ENCODE data around the gene IGSF21. TPM values are rescaled to one million over a fixed set of nuclear protein-coding genes. Genes with fewer than 3 reads are reported as not detected.

Gene IGSF21
- total RNA-seq, 1 donor from 2014 or later = 1.00 TPM

GRCh38 chr1:18329469-18330253 is 222.1 kb downstream of the IGSF21 start:
- intact Hi-C loops (cut with DNase I) = no loop called here
- DNase-seq (ENCODE audit: low spot score) = no peak

- intact Hi-C loops (cut with DNase I) = no loop called here
- no peak for DNase-seq (ENCODE audit: low spot score)
Observed at GRCh38 chr1:18332576-18332975, 225.0 kb downstream of the IGSF21 start.

GRCh38 chr1:18333220-18333619 is 225.6 kb downstream of the IGSF21 start:
- no peak for DNase-seq (ENCODE audit: low spot score)
- intact Hi-C loops (cut with DNase I) = no loop called here

DNA sequence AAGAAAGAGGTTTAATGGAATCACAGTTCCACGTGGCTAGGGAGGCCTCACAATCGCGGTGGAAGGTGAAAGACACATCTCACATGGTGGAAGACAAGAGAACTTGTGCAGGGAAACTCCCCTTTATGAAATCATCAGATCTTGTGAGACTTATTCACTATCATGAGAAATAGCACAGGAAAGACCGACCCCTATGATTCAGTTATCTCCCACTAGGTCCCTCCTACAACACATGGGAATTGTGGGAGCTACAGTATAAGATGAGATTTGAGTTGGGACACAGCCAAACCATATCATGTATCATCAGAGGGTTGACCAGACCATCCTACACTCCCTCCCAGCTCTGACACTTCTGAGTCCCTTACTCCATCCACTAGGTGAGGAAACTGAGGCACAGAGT is 229.2 kb downstream of the IGSF21 start:
- intact Hi-C loops (cut with DNase I) = no loop called here

DNA sequence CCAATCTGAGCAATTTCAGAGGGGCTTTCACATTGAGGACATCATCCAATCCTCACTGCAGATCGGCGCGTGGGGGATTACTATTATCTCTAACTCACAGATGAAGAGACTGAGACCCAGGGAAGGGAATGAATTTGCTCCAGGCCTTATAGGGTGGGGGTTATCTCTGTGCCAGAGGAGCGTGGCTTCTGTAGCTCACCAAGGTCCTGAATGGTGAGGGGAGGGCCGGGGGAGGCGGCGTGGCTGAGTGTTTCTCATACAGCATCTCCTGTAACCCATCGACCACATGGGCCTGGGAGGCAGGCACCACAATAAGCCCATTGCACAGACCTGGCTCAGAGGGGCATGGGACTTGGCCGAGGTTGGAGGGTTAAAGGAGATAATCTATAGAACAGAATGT is 230.2 kb downstream of the IGSF21 start:
- DNase-seq (ENCODE audit: low spot score) = no peak
- intact Hi-C loops (cut with DNase I) = no loop called here

More for the DNA sequence above, 229.2 kb downstream of the IGSF21 start:
- DNase-seq (ENCODE audit: low spot score) = no peak

DNA sequence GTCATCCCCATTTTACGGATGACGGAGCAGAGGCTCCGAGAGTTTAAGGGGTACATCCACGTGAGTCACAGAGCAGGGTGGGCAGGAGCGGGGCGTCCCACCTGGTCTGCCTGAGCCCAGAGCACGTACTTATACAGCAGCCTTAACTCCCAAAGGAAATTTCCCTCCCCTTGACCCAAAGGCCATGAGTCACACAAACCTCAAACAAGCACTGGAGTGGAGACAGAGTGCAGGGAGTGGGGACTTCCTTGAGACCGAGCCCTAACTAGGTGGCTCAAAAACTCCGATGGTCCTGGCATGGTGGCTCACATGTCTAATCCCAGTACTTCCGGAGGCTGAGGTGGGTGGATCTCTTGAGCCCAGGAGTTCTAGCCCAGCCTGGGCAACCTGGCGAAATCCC is 231.6 kb downstream of the IGSF21 start:
- intact Hi-C loops (cut with DNase I) = no loop called here
- DNase-seq (ENCODE audit: low spot score) = no peak

DNA sequence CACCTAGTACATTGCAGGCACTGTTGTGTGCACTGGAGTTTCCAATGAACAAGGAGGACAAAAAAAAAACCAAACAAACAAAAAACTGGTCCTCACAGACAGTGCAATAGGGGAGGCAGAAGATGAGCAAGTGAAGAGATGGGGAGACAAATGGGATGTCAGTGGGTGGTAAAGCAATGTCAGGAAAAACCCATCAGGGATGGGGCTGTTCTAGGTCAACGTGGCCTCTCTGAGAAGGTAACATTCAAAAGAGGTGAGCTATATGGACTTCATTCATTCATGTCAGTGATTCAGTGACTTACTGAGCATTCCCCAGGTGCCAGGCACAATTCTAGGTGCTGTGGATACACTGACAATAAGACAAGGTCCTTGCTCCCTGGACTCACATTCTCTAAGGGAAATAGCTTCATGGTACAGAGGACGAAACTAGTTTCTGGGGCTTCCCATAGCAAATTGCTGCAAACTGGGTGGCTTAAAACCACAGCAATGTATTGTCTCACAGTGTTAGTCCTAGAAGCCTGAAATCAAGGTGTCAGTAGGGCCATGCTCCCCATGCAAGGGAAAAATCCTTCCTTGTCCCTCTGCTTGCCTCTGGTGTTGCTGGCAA is 232.7 kb downstream of the IGSF21 start:
- no peak for DNase-seq (ENCODE audit: low spot score)
- intact Hi-C loops (cut with DNase I) = no loop called here

GRCh38 chr1:18340787-18341186 is 233.2 kb downstream of the IGSF21 start:
- DNase-seq (ENCODE audit: low spot score) = no peak
- intact Hi-C loops (cut with DNase I) = no loop called here

GRCh38 chr1:18341291-18342069 is 233.9 kb downstream of the IGSF21 start:
- no peak for DNase-seq (ENCODE audit: low spot score)
- intact Hi-C loops (cut with DNase I) = no loop called here

DNA sequence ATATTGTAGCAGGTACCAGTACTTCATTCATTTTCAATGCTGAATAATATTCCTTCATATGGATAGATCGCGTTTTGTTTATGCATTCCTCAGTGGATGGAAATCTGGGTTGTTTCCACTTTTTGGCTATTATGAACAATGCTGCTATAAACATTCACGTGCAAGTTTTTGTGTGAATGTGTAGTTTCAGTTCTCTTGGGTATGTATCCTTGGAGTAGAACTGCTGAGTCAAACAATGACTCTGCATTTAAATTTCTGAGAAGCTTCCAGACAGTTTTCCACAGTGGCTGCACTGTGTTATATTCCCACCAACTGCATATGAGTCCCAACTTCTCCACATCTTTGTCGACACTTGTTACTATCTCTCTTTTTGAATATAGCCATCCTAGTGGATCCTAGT is 235.1 kb downstream of the IGSF21 start:
- DNase-seq (ENCODE audit: low spot score) = no peak
- intact Hi-C loops (cut with DNase I) = no loop called here

- intact Hi-C loops (cut with DNase I) = no loop called here
- no peak for DNase-seq (ENCODE audit: low spot score)
Observed at GRCh38 chr1:18343581-18343980, 236.0 kb downstream of the IGSF21 start.

DNA sequence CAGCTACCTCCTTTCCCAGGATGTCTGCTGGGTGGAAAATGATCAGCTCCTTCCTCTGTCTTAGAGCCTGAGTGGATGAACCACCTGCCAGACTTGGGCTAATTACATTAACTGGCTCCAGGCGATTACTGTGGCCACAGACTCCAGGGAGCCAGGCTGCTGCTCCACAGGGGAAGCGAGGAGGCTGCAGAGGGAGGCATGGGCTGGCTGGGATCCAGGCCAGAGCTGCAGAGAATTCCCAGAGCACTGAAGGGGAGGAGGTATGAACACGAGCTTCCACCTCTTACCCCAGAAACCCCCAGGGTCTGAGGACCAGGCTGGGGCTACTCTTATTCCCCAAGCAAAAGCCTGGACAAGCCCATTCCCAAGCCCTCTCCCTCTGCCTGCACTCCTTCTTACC is 237.2 kb downstream of the IGSF21 start:
- no peak for DNase-seq (ENCODE audit: low spot score)
- intact Hi-C loops (cut with DNase I) = no loop called here

DNA sequence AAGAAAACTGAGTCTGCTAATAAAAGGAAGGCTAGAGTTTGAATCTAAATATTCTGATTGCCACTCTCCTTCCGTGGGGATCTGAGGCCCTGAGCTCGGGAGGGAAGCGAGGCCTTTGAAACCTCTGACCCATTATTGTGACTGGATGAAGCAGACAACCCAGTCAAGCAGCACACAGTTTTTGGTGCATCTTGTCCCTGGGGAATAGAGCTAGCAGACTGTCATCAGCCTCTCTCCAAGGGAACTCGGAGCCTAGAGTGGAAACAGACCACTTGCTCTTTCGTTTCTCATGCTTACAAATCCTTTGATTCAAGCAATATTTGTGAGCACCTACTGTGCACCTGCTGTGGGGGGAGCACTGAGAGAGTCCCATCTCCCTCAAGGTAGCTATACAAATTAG is 240.0 kb downstream of the IGSF21 start:
- DNase-seq (ENCODE audit: low spot score) = no peak
- intact Hi-C loops (cut with DNase I) = no loop called here

DNA sequence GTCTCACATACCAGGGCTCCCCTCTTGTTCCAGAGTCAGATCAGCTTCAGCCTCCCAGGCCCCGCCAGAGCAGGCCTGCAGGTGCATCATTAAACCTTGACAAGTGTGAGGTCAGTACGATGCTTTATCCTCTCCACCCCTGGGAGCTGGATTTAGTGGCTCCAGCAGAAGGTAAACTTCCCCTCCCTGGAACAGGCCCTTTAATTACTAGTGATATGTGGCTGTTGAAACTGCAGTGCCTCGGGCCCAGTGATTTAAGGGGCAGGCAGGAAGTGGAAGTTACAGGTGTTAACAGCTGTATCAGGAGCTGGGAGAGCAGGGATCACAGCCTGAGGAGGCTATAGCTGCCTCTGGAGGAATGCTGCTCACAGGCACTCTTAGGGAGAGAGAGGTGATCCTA is 240.8 kb downstream of the IGSF21 start:
- intact Hi-C loops (cut with DNase I) = no loop called here
- no peak for DNase-seq (ENCODE audit: low spot score)

- intact Hi-C loops (cut with DNase I) = no loop called here
- DNase-seq (ENCODE audit: low spot score) = no peak
Observed at GRCh38 chr1:18350747-18351146, 243.1 kb downstream of the IGSF21 start.

DNA sequence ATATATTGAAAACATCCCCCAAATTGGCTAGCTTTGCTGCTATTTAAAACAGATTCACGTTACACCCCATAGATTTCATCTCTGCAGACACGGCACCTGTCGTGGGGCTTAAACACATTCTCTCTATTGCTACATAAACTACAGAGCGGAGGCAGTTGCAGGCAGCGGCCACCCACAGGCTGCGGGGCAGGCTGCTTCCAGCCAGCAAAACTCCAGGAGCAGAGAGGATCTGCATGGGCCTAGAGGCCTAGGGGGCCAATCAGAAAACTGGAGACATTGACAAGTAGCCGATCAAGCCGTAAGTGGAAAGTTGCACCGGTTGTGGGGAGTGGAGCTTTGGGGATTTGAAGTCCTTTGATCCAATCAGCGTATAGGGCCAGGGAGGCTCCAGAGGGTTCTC is 244.1 kb downstream of the IGSF21 start:
- intact Hi-C loops (cut with DNase I) = no loop called here

GRCh38 chr1:18352636-18353265 is 245.2 kb downstream of the IGSF21 start:
- DNase-seq (ENCODE audit: low spot score) = no peak
- intact Hi-C loops (cut with DNase I) = no loop called here

More for the DNA sequence above, 244.1 kb downstream of the IGSF21 start:
- DNase-seq (ENCODE audit: low spot score) = no peak

- intact Hi-C loops (cut with DNase I) = no loop called here
- DNase-seq (ENCODE audit: low spot score) = no peak
Observed at GRCh38 chr1:18353528-18353927, 245.9 kb downstream of the IGSF21 start.

DNA sequence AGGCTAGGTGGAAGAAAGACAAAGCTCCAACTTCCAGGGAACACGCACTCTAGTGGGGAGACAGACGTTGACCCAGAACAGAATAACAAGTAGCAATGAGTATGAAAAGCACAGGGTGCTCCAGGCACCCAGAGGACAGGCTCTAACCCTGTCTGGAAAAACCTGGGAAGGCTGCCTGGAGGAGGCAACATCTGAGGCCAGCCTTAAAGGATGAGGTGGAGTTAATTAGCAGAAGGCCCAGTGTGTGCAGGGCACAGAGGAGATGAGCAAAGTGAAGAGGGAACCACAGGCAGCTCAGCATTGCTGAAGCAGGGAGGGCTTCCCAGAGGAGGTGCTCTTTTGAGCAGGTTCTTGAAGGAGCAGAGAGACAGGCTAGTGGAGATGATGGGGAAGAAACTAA is 246.4 kb downstream of the IGSF21 start:
- no peak for DNase-seq (ENCODE audit: low spot score)
- intact Hi-C loops (cut with DNase I) = no loop called here

GRCh38 chr1:18354612-18355011 is 247.0 kb downstream of the IGSF21 start:
- no peak for DNase-seq (ENCODE audit: low spot score)
- intact Hi-C loops (cut with DNase I) = no loop called here

All from cardiac septum (tissue), 1 donor.